IPS DF 6.9 (cell line): ENCODE data around the gene TEAD1.
"Not testable (repeated sequence)": the region's sequence is repeated elsewhere in the genome, so short reads cannot be mapped to it uniquely, and the experiment has no call there.

Experiments
- DNase-seq: peaks from one replicate; pipeline ENCODE4 v3.0.0-alpha.2; 2013; ENCODE audit warnings: low read depth, low spot score
- H3K27ac ChIP-seq: one replicate; pipeline ENCODE4 v1.5.1; 2013; ENCODE audit warnings: low read length, control low read depth
- H3K27me3 ChIP-seq: 2 replicates; pipeline ENCODE4 v1.6.1; 2013; ENCODE audit warnings: mild to moderate bottlenecking, low read length; ENCODE audit not compliant: control insufficient read depth, insufficient read depth
- H3K36me3 ChIP-seq: 2 replicates; pipeline ENCODE4 v1.6.1; 2013; ENCODE audit warnings: low read length; ENCODE audit not compliant: control insufficient read depth, insufficient read depth
- H3K4me1 ChIP-seq: 2 replicates; pipeline ENCODE4 v1.6.1; 2013; ENCODE audit warnings: low read length; ENCODE audit not compliant: control insufficient read depth, insufficient read depth
- H3K4me3 ChIP-seq: 2 replicates; pipeline ENCODE4 v1.5.1; 2013; ENCODE audit warnings: mild to moderate bottlenecking, low read length
- H3K9me3 ChIP-seq: 2 replicates; pipeline ENCODE4 v1.6.1; 2013; ENCODE audit warnings: low read length, inconsistent platforms; ENCODE audit not compliant: control insufficient read depth, insufficient read depth
- WGBS: extraction: QIAGEN DNeasy Blood & Tissue Kit; methylation state at CpG from one replicate; pipeline ENCODE4 v1.1.7; 2013; ENCODE audit warnings: mixed read lengths, missing lambda C conversion rate; ENCODE audit not compliant: insufficient read length, insufficient coverage; 5-methylcytosine and 5-hydroxymethylcytosine counted together

TEAD1 gene

DNA sequence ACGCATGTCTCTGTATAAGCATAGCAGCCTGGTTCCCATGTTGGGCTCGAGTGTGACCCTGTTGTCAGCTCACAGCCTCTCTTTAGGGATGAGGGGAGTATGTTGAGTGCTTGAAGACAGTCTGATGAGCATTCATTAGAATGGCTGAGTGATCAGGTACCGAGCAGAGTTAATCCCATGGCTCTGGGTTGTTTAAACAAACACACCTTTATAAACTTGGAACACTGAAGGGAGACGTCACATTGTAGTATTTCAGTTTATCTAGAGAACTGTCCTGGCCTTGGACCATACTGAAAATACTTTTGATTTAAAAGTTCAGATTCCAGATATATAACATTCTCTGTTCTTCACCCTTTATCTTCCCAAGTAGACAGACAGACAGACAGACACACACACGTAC lies 76.0 kb downstream of the TEAD1 start:
- peaks cover 13% of the 10 kb centered on the region for H3K4me1 ChIP-seq
- no peak overlapping the region for H3K27ac ChIP-seq
- no peaks in the 10 kb centered on the region for H3K9me3 ChIP-seq
- H3K27me3 ChIP-seq = no peaks in the 10 kb centered on the region
- no peaks in the 10 kb centered on the region for H3K36me3 ChIP-seq
- no peak overlapping the region for H3K4me3 ChIP-seq
- no CpG with 5 or more reads among the region's 5 CpGs for WGBS
- DNase-seq = no peak

DNA sequence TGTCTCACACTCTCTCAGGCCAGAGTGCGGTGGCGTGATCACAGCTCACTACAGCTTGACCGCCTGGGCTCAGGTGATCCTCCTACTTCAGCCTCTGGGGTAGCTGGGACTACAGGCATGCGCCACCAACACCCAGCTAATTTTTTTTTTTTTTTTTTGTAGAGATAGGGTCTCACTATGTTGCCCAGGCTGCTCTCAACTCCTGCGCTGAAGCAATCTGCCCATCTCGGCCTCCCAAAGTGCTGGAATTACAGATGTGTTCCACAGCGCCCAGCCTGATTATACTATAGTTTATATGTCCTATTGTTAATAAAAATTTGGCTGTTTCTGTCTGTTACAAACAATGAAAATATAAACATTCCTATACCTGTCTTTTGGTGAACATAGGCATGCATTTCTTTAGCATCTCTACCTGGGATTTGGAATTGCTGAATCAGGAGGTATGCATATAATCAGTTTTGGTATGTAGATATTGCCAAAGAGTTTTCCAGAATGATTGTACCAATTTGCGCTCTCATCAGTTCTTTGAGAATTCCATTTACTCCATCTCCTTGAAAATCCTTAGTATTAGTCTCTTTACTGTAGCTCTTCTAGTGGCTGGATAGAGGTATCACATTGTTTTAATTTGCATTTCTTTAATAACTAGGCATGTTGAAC lies 78.8 kb downstream of the TEAD1 start:
- no peak overlapping the region for H3K27ac ChIP-seq
- peaks cover 8% of the 10 kb centered on the region for H3K4me1 ChIP-seq
- H3K9me3 ChIP-seq = no peaks in the 10 kb centered on the region
- no peaks in the 10 kb centered on the region for H3K36me3 ChIP-seq
- H3K27me3 ChIP-seq = no peaks in the 10 kb centered on the region
- no peak for DNase-seq
- WGBS = no CpG with 5 or more reads among the region's 8 CpGs
- no peak overlapping the region for H3K4me3 ChIP-seq

DNA sequence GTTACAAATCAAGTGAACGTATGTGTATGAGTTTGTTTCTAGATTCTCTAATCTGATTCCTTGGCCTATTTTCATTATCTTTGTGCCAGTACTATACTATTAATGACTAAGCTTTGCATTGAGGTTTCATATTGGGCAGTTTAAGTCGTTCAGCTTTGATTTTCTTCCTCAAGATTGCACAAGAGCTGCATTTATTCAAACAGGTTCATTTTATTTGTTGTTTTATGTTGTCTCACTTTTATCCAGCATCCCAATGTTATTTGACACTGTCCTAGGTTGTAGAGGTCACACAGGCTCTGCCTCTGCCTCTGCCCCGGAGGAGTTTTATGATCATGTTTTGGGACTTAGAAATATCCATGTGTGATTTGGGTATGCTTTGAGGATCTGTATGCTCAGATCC lies 79.8 kb downstream of the TEAD1 start:
- H3K9me3 ChIP-seq = no peaks in the 10 kb centered on the region
- no peak overlapping the region for H3K4me3 ChIP-seq
- peaks cover 8% of the 10 kb centered on the region; the same call in 1 of the 2 replicates for H3K4me1 ChIP-seq
- no peaks in the 10 kb centered on the region for H3K36me3 ChIP-seq
- no peaks in the 10 kb centered on the region for H3K27me3 ChIP-seq
- H3K27ac ChIP-seq = no peak overlapping the region
- no peak for DNase-seq
- WGBS = no CpG with 5 or more reads among the region's 3 CpGs

DNA sequence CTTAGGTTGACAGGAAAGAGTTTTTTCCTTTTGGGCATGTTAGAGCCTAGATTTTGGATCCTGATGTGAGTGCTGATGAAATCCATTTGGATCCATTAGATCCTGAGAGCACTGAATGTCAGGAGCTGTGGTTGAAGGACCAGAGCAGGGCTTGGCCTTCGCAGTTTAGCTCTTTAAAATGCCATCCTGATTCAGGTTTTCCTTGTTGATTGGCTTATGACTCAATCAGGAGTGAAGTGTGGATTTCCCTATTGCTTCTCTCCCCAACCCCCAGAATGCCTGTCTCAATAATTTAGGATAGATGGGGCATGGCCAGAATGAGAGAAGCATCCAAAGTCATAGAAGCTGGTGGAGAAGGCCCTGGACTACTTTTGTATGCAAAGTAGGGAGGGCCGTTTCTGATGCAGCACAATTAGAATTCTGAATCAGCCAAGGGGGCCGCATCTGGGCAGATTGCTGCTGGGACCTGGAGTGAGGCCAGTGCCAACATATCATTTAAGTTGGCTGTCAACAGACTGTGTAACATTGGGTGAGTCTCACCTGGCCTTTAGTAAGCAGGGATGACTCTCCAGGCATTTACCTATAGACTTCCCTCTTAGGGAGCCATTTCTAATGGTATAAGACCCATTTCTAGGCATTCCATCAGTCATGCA lies 80.5 kb downstream of the TEAD1 start:
- H3K4me1 ChIP-seq = peaks cover 6% of the 10 kb centered on the region; the same call in 1 of the 2 replicates
- H3K27ac ChIP-seq = no peak overlapping the region
- H3K4me3 ChIP-seq = no peak overlapping the region
- no peaks in the 10 kb centered on the region for H3K9me3 ChIP-seq
- no CpG with 5 or more reads among the region's 3 CpGs for WGBS
- H3K27me3 ChIP-seq = no peaks in the 10 kb centered on the region
- no peaks in the 10 kb centered on the region for H3K36me3 ChIP-seq
- no peak for DNase-seq

DNA sequence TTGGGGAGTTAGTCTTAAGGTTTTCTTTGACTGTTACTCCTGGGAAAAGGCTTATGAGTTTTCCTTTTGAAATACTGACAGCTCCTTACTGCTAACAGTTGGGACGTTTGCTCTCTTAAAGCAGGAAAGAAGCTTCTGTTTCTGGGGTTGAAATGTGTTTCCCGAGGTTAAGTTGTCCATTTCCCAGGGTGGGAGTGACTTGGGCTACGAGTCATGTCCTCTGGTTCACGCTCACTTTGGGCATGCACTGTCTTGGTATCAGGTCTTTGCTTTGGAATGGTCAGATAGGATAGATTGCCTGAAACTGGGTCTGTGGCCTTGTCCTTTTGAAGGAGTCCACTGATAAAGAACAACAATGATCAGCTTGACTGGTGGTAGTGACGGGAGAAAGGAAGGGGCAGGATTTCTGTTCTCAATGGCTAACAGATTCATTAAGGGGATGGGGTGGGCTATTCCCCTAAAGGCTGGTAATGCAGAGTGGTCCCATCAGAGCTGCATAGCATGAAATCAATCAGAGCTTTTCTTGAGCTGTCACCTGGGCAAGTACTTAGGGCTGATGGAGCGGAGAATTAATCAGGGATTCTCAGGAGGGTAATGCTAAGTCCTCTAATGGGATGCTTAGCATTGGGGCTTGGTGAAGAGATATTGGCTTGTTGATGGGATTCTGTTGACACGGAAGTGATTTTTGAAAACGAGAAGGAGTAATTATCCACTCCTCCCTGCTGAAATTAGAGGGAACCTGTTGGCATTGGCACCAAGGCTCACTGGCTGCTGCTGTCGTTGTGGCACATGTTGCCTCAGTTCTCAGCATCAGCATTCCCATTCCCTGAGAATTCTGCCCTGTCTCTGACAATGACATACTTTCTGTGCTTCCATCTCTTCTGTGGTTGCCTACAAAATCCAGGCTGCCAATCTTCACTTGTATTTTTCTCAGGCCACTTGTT lies 81.6 kb downstream of the TEAD1 start:
- no peak for DNase-seq
- no peak overlapping the region for H3K27ac ChIP-seq
- no peaks in the 10 kb centered on the region for H3K27me3 ChIP-seq
- H3K4me1 ChIP-seq = peaks cover 6% of the 10 kb centered on the region; the same call in 1 of the 2 replicates
- H3K9me3 ChIP-seq = no peaks in the 10 kb centered on the region
- no CpG with 5 or more reads among the region's 9 CpGs for WGBS
- H3K4me3 ChIP-seq = no peak overlapping the region
- H3K36me3 ChIP-seq = no peaks in the 10 kb centered on the region

DNA sequence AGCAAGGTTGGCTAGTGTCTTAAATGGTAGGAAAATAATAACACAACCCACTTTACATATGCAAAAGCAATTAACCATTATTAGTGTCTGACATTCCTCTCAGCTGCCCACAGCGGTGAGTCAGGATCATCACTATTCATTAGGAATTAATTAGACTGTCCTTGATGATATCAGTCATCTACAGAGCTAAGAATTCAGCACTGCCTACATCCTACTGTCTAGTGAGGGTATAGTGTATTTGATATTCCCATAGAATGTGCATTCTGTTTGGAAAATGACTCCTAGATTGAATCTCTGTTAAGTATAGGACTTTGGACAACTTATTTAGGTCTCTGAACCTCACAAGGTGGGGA lies 82.2 kb downstream of the TEAD1 start:
- no peak overlapping the region for H3K4me3 ChIP-seq
- no peak for DNase-seq
- WGBS = no CpG with 5 or more reads among the region's 1 CpG
- H3K9me3 ChIP-seq = no peaks in the 10 kb centered on the region
- peaks cover 6% of the 10 kb centered on the region; the same call in 1 of the 2 replicates for H3K4me1 ChIP-seq
- H3K27ac ChIP-seq = no peak overlapping the region
- no peaks in the 10 kb centered on the region for H3K27me3 ChIP-seq
- H3K36me3 ChIP-seq = no peaks in the 10 kb centered on the region

DNA sequence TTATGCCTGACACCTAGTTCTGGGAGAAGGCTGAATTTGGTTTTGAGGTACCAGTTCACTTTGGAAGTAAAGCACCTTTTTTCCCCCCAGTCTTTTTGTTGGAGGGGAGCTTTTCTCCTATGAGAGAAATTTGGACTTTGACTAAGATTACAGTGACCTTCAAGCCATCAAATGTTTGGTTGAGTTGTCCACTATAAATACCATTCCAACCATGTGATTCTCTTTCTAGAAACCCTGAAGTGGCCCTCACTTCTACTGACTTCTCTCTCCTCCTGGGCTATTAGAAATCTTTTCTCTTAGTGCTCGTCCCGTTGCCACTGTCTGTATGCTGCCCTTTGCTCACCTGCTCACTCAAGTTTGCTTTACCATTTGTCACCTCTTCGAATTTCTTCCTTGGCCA lies 82.6 kb downstream of the TEAD1 start:
- H3K4me1 ChIP-seq = peaks cover 4% of the 10 kb centered on the region; the same call in 1 of the 2 replicates
- no peak overlapping the region for H3K4me3 ChIP-seq
- DNase-seq = no peak
- H3K36me3 ChIP-seq = no peaks in the 10 kb centered on the region
- H3K9me3 ChIP-seq = no peaks in the 10 kb centered on the region
- H3K27me3 ChIP-seq = no peaks in the 10 kb centered on the region
- no peak overlapping the region for H3K27ac ChIP-seq
- no CpG with 5 or more reads among the region's 3 CpGs for WGBS

DNA sequence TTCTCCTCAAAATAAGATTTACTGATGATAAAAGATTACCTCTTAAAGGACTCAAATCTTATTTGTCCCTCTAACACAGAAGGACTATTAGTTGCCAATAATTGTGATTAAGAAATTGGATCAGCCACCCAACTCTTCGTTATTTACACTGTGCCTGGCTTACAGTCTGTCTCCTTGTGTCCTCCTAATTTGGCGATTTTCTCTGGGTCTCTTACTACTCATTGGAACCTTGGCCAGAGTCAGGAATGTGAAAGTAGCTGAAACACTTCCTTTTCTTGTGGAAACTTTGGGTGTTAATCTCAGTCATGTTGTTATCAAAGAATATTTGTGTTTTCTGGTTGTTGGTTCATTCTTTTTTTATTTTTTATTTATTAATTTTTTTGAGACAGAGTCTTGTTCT lies 83.2 kb downstream of the TEAD1 start:
- H3K4me3 ChIP-seq = no peak overlapping the region
- H3K36me3 ChIP-seq = no peaks in the 10 kb centered on the region
- no peaks in the 10 kb centered on the region for H3K9me3 ChIP-seq
- peaks cover 3% of the 10 kb centered on the region; the same call in 1 of the 2 replicates for H3K4me1 ChIP-seq
- WGBS = no CpG with 5 or more reads among the region's 2 CpGs
- no peak overlapping the region for H3K27ac ChIP-seq
- no peak for DNase-seq
- H3K27me3 ChIP-seq = no peaks in the 10 kb centered on the region

DNA sequence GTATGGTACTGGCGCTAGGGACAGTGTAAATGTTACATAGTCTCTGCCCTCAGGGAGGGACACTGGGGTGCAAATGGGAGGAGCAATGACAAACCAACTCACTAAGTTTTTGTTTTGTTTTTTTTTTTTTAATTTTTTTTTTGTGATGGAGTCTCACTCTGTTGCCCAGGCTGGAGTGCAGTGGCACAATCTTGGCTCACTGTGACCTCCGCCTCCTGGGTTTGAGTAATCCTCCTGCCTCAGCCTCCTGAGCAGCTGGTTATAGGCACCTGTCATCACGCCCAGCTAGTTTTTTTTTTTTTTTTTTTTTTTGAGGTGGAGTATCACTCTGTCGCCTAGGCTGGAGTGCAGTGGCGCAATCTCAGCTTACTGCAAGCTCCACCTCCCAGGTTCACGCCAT lies 83.9 kb downstream of the TEAD1 start:
- not testable (repeated sequence) for H3K4me1 ChIP-seq, H3K9me3 ChIP-seq, H3K4me3 ChIP-seq, DNase-seq, H3K36me3 ChIP-seq, H3K27ac ChIP-seq, H3K27me3 ChIP-seq
- no CpG with 5 or more reads among the region's 6 CpGs for WGBS

DNA sequence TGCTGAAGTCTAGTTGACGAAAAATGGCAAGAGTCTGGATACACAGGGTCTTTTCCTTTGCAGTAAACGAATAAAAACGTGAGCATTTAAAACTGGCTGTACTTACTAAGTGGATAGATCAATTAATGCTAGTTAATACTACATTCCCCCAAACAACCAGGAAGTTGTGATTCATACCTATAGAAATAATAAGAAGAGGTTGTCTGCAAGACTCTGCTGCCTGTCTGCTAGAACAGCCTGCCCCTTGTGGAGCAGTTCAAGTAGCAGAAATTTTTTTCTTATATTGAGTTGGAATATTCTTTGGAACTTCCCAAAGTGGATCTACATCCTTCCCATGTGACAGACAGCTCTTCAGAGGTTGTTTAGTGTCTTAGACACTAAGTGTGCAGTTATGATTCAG lies 86.8 kb downstream of the TEAD1 start:
- Histone ChIP-seq H3K4me1 (no peaks in the 10 kb centered on the region), H3K27me3 (no peaks in the 10 kb centered on the region), H3K4me3 (no peak overlapping the region), H3K27ac (no peak overlapping the region), H3K36me3 (no peaks in the 10 kb centered on the region), H3K9me3 (no peaks in the 10 kb centered on the region)
- DNase-seq = no peak
- no CpG with 5 or more reads among the region's 3 CpGs for WGBS
